A549 (cell line): ENCODE results near the gene PLCB1.

Source experiments
- CBX8 ChIP-seq: fragments of 200-600 bp; sonication (generic); IDR thresholded peaks from 2 replicates; pipeline ENCODE4 v1.6.1; 2016
- EP300 ChIP-seq, 2 experiments: fragments of >200 bp; sonication (Bioruptor Twin); formaldehyde crosslinking; IDR thresholded peaks; 2 replicates in 1 of 2; 3 replicates in 1 of 2; pipeline ENCODE4 v1.6.1; 2016 to 2017
- FOSL2 ChIP-seq, 2 experiments: fragments of 450-650 bp in 1 of 2; fragments of >200 bp in 1 of 2; sonication (Bioruptor Twin) in 1 of 2; formaldehyde crosslinking; IDR thresholded peaks; 2 replicates each; pipeline versions ENCODE4 v1.5.0 to v1.6.1; 2016 to 2020; ENCODE audit warnings: mild to moderate bottlenecking in 1 of 2, moderate library complexity in 1 of 2
- MYC ChIP-seq: IDR thresholded peaks from 2 replicates; pipeline ENCODE4 v1.6.1; 2012; ENCODE audit warnings: mild to moderate bottlenecking, inconsistent platforms, low read length, improper control_type of control experiment, borderline replicate concordance
- NFE2L2 ChIP-seq: fragments of 150-350 bp; conservative IDR thresholded peaks from 2 replicates; pipeline ENCODE4 v1.6.1; 2014; ENCODE audit warnings: low read length
- PBX3 ChIP-seq: IDR thresholded peaks from 2 replicates; pipeline ENCODE4 v1.6.1; 2012
- POLR2A ChIP-seq: IDR thresholded peaks from 2 replicates; pipeline ENCODE4 v1.6.1; 2012; ENCODE audit warnings: mild to moderate bottlenecking, low read length
- RAD21 ChIP-seq, 2 experiments: fragments of >200 bp in 1 of 2; sonication (Bioruptor Twin) in 1 of 2; formaldehyde crosslinking in 1 of 2; IDR thresholded peaks in 1 of 2; conservative IDR thresholded peaks in 1 of 2; 2 replicates in 1 of 2; 3 replicates in 1 of 2; pipeline ENCODE4 v1.6.1; 2012 to 2018; ENCODE audit warnings: inconsistent platforms in 1 of 2
- RFX5 ChIP-seq: fragments of 450-650 bp; IDR thresholded peaks from 2 replicates; pipeline ENCODE4 v1.7.1; 2014; ENCODE audit warnings: antibody characterized with exemption, mild to moderate bottlenecking, moderate library complexity
- TF ChIP-seq, protein P1 (sequence below): fragments of >200 bp; sonication (Bioruptor Twin); formaldehyde crosslinking; IDR thresholded peaks from 3 replicates; pipeline ENCODE4 v1.5.1; 2016

DNA sequence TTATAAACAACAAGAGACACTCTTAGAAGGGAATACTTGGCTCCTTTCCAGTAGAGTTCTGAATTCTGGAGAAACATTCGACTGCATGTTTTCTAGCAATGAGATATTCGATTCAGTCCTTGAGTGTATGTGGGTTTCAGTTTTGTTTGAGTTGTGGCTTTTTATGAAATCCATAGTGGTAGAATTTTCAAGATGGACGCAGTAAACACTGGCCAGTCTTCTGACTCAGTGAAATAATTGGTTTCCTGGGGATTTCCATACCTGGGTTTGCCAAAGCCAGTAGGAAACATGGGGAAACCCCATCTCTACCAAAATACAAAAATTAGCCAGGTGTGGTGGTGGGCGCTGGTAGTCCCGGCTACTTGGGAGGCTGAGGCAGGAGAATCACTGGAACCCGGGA is 663.3 kb downstream of the PLCB1 start:
- no peak for TF ChIP-seq RAD21 (conservative IDR thresholded peaks at IDR 0.05 in 1 of 2, IDR thresholded peaks at IDR 0.05 in 1 of 2)
- TF ChIP-seq, protein P1, sequence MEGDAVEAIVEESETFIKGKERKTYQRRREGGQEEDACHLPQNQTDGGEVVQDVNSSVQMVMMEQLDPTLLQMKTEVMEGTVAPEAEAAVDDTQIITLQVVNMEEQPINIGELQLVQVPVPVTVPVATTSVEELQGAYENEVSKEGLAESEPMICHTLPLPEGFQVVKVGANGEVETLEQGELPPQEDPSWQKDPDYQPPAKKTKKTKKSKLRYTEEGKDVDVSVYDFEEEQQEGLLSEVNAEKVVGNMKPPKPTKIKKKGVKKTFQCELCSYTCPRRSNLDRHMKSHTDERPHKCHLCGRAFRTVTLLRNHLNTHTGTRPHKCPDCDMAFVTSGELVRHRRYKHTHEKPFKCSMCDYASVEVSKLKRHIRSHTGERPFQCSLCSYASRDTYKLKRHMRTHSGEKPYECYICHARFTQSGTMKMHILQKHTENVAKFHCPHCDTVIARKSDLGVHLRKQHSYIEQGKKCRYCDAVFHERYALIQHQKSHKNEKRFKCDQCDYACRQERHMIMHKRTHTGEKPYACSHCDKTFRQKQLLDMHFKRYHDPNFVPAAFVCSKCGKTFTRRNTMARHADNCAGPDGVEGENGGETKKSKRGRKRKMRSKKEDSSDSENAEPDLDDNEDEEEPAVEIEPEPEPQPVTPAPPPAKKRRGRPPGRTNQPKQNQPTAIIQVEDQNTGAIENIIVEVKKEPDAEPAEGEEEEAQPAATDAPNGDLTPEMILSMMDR, result no peak
- no peak for TF ChIP-seq PBX3
- TF ChIP-seq RFX5, result no peak
- TF ChIP-seq MYC, result no peak
- no peak for TF ChIP-seq EP300 (IDR thresholded peaks at IDR 0.05)
- TF ChIP-seq CBX8, result no peak
- TF ChIP-seq FOSL2 (IDR thresholded peaks at IDR 0.05), result no peak
- no peak for TF ChIP-seq FOSL2 (CRISPR knock-in tag; IDR thresholded peaks at IDR 0.05)
- TF ChIP-seq NFE2L2, result no peak
- no peak for TF ChIP-seq POLR2A
